ENCODE data around the gene FANCE.
A peak's percentile ranks its signal among the peaks of the same experiment; 100 is the strongest.

The FANCE gene

GRCh38 chr6:35468181-35468979 is 16.2 kb downstream of the FANCE start, which contains the start of gene RPL10A:
Gene RPL10A (plus strand): TSS chr6:35468401. CDS start chr6:35468435, 34 bp downstream.
- DNase-seq: peak; percentile 86 to 97 (median 92)

GRCh38 chr6:35468980-35469750 is 17.0 kb downstream of the FANCE start:
- no peak for DNase-seq

- DNase-seq: no peak
Measured at GRCh38 chr6:35469751-35470662, 17.9 kb downstream of the FANCE start.

GRCh38 chr6:35470663-35471120 is 18.6 kb downstream of the FANCE start:
- DNase-seq: no peak

GRCh38 chr6:35471836-35472345 is 19.8 kb downstream of the FANCE start:
- no peak for DNase-seq

- DNase-seq: no peak
Measured at GRCh38 chr6:35473075-35473849, 21.1 kb downstream of the FANCE start.

GRCh38 chr6:35473850-35474130 is 21.7 kb downstream of the FANCE start:
- DNase-seq: no peak

GRCh38 chr6:35474131-35474941 is 22.2 kb downstream of the FANCE start:
- no peak for DNase-seq

GRCh38 chr6:35474942-35475570 is 22.9 kb downstream of the FANCE start:
- no peak for DNase-seq

- no peak for DNase-seq
Measured at GRCh38 chr6:35475573-35475972, 23.4 kb downstream of the FANCE start.

- no peak for DNase-seq
Measured at GRCh38 chr6:35476004-35476403, 23.9 kb downstream of the FANCE start.

GRCh38 chr6:35477028-35477427 is 24.9 kb downstream of the FANCE start:
- DNase-seq: no peak

GRCh38 chr6:35477551-35478179 is 25.5 kb downstream of the FANCE start:
- no peak for DNase-seq

GRCh38 chr6:35478259-35478658 is 26.1 kb downstream of the FANCE start:
- no peak for DNase-seq

GRCh38 chr6:35480176-35480575 is 28.0 kb downstream of the FANCE start:
- DNase-seq: no peak

- no peak for DNase-seq
Measured at GRCh38 chr6:35481226-35481625, 29.1 kb downstream of the FANCE start.

GRCh38 chr6:35483062-35483461 is 30.9 kb downstream of the FANCE start:
- no peak for DNase-seq

GRCh38 chr6:35483490-35483889 is 31.4 kb downstream of the FANCE start:
- no peak for DNase-seq

- DNase-seq: no peak
Measured at GRCh38 chr6:35483893-35484645, 31.9 kb downstream of the FANCE start.
